SU-DHL-6 (cell line): ENCODE measurements around the gene SERBP1.

Experiments
- CTCF ChIP-seq: fragments of 200-600 bp; sonication (generic); IDR thresholded peaks from one replicate; pipeline ENCODE4 v1.5.1; 2017; ENCODE audit warnings: antibody characterized with exemption, mild to moderate bottlenecking, low read length, moderate library complexity; ENCODE audit not compliant: insufficient read depth, poor library complexity, severe bottlenecking
- EZH2phosphoT487 ChIP-seq: fragments of 200-600 bp; sonication (generic), shearing (Covaris generic); conservative IDR thresholded peaks from 2 replicates; pipeline ENCODE4 v1.6.1; 2018; ENCODE audit warnings: mild to moderate bottlenecking, antibody characterized with exemption, low read length, moderate library complexity, mixed read lengths

- TF ChIP-seq CTCF (no peak), EZH2phosphoT487 (no peak)
Observed at GRCh38 chr1:67472056-67472455, 41.9 kb upstream of the SERBP1 start.
